AG09319 (cell line): ENCODE results near the gene INPP5F.
A peak's percentile ranks its signal among the peaks of the same experiment; 100 is the strongest.

Experiments used
- DNase-seq: peaks from one replicate; pipeline ENCODE4 v3.0.0-alpha.2; 2010; ENCODE audit warnings: low read depth; ENCODE audit errors: extremely low read depth
- CTCF ChIP-seq: IDR thresholded peaks from 2 replicates; pipeline ENCODE4 v1.5.1; 2011; ENCODE audit warnings: low read depth, mild to moderate bottlenecking, inconsistent platforms, low read length, moderate library complexity

INPP5F gene

DNA sequence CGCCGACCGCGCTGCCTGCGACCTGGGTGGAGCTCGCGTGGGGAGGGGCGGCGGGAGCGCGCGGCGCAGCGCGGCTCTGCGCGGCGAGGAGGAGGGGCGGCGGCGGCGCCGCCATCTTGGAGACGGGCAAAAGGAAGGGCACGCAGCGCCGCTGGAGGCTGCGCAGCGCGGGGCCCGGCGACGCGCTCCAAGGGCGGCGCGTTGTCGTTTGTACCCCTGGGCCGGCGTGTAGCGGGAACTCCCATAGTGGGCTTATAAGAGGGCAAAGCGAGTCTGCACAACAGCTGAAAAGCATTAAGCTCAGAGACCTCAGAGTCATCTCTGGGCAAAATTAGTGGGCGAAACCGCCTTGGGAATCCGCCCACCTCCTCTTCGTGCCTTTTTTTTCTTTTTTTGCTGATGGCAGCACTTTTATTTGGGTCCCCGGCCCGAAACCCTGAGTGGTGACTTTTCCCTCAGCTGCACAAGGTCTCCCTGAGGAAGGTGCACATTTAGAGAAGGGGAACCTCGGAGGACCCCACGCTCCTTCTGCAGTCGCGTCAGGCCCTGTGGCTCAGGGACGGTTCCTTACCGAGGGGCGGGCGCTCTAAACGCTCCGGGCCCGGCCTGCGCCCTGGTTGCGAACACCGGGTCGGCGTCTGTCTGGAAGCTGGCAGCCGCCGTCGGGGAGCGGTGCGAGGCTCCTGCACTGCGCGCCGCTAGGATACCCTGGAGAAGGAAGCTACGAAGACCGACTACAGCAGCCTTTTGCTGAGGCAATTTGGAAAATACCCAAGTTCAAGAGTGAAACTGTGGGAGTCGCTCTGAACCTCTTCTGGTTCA lies 147.2 kb downstream of the INPP5F start:
- DNase-seq = peak; percentile 55
- TF ChIP-seq CTCF = no peak

- no peak for TF ChIP-seq CTCF
- no peak for DNase-seq
These were observed 152.7 kb downstream of the INPP5F start for GRCh38 chr10:119878524-119878923.
